ENCODE data around the gene MAPT. TPM values are rescaled to one million over a fixed set of nuclear protein-coding genes. Genes with fewer than 3 reads are reported as not detected.

Gene MAPT
- total and polyA plus RNA-seq, 2 of the 13 experiments (the other 11 are each of a cell fraction or from before 2014, with no cell fraction given): 2.1 to 2.8 TPM

DNA sequence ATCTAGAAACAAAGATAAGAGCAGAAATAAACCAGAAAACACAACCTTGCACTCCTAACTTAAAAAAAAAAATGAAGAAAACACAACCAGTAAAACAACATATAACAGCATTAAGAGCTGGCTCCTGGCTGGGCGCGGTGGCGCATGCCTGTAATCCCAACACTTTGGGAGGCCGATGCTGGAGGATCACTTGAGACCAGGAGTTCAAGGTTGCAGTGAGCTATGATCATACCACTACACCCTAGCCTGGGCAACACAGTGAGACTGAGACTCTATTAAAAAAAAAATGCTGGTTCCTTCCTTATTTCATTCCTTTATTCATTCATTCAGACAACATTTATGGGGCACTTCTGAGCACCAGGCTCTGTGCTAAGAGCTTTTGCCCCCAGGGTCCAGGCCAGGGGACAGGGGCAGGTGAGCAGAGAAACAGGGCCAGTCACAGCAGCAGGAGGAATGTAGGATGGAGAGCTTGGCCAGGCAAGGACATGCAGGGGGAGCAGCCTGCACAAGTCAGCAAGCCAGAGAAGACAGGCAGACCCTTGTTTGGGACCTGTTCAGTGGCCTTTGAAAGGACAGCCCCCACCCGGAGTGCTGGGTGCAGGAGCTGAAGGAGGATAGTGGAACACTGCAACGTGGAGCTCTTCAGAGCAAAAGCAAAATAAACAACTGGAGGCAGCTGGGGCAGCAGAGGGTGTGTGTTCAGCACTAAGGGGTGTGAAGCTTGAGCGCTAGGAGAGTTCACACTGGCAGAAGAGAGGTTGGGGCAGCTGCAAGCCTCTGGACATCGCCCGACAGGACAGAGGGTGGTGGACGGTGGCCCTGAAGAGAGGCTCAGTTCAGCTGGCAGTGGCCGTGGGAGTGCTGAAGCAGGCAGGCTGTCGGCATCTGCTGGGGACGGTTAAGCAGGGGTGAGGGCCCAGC lies 107.3 kb downstream of the MAPT start (continued):
- TF ChIP-seq, protein P1, sequence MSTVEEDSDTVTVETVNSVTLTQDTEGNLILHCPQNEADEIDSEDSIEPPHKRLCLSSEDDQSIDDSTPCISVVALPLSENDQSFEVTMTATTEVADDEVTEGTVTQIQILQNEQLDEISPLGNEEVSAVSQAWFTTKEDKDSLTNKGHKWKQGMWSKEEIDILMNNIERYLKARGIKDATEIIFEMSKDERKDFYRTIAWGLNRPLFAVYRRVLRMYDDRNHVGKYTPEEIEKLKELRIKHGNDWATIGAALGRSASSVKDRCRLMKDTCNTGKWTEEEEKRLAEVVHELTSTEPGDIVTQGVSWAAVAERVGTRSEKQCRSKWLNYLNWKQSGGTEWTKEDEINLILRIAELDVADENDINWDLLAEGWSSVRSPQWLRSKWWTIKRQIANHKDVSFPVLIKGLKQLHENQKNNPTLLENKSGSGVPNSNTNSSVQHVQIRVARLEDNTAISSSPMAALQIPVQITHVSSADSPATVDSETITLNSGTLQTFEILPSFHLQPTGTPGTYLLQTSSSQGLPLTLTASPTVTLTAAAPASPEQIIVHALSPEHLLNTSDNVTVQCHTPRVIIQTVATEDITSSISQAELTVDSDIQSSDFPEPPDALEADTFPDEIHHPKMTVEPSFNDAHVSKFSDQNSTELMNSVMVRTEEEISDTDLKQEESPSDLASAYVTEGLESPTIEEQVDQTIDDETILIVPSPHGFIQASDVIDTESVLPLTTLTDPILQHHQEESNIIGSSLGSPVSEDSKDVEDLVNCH (CRISPR knock-in tag; IDR thresholded peaks at IDR 0.05): 0 out of 2 replicates have a peak, but pooled peaks have one; percentile 50
- TF ChIP-seq KLF15 (CRISPR knock-in tag; IDR thresholded peaks at IDR 0.05; ENCODE audit: borderline replicate concordance) (no peak), ZNF224 (CRISPR knock-in tag; IDR thresholded peaks at IDR 0.05) (no peak), ZNF263 (CRISPR knock-in tag; IDR thresholded peaks at IDR 0.05) (no peak), GABPB1 (CRISPR knock-in tag; IDR thresholded peaks at IDR 0.05) (0 out of 2 replicates have a peak, but pooled peaks have one; percentile 6)

DNA sequence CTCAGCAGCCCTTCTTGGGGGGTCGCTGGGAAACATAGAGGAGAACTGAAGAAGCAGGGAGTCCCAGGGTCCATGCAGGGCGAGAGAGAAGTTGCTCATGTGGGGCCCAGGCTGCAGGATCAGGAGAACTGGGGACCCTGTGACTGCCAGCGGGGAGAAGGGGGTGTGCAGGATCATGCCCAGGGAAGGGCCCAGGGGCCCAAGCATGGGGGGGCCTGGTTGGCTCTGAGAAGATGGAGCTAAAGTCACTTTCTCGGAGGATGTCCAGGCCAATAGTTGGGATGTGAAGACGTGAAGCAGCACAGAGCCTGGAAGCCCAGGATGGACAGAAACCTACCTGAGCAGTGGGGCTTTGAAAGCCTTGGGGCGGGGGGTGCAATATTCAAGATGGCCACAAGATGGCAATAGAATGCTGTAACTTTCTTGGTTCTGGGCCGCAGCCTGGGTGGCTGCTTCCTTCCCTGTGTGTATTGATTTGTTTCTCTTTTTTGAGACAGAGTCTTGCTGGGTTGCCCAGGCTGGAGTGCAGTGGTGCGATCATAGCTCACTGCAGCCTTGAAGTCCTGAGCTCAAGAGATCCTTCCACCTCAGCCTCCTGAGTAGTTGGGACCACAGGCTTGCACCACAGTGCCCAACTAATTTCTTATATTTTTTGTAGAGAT lies 108.1 kb downstream of the MAPT start:
- no peak overlapping the region for H3K27ac ChIP-seq (ENCODE audit: extremely low read length, insufficient read depth, low read length)
- in situ Hi-C loops (cut with HindIII; ENCODE audit: extremely low pct_ligation_motif_present, low pct_unique_long_range_greater_than_20kb): loop anchor here (5.0 to 25.0 kb wide), 3 partner anchors 40 to 835 kb away; no protein-coding TSS in a partner anchor
- POLR2A ChIA-PET: interaction anchor here (0.8 to 2.4 kb wide), 3 partner anchors 190 to 211 kb away, joined by 3 to 11 read pairs (median 4); partner anchors contain the start of gene KANSL1
- 0 out of 5 replicates have a peak, but pooled peaks cover 0 to 1% of the 10 kb centered on the region in 2 experiments for H3K27me3 ChIP-seq (ENCODE audit: control insufficient read depth in 1 of 2, insufficient read depth in 2 of 2, low read length in 2 of 2)
- 12% methylated on average over 8 of the region's 8 CpGs for WGBS (ENCODE audit: low lambda C conversion rate)
- no peaks in the 10 kb centered on the region for H3K79me2 ChIP-seq (ENCODE audit: insufficient read depth, low read length)
- CTCF ChIA-PET (ENCODE audit: low intra/inter-chr PET ratio, low total read pairs): interaction anchor here (1.2 to 4.3 kb wide), 4 partner anchors 41 to 210 kb away, joined by 4 to 37 read pairs (median 10); no protein-coding TSS in a partner anchor
- H3K4me2 ChIP-seq (ENCODE audit: low read depth, low read length): peak overlapping the region; percentile 92
- no peaks in the 10 kb centered on the region for H3K9me3 ChIP-seq (ENCODE audit: low read length)
- FAIRE-seq: peak; percentile 95
- no peak overlapping the region for H2AFZ ChIP-seq (ENCODE audit: low read length)
- peak overlapping the region; percentile 13 to 67 (median 39); a peak in 5 of 6 replicates for H3K4me3 ChIP-seq (replicated peaks in 1 of 3; ENCODE audit: insufficient read depth in 1 of 3, low read depth in 2 of 3, low read length in 3 of 3)
- H4K20me1 ChIP-seq (ENCODE audit: insufficient read depth, low read length): no peaks in the 10 kb centered on the region
- peaks cover 43% of the 10 kb centered on the region for H3K4me1 ChIP-seq (ENCODE audit: insufficient read depth, low read length)
- peak; percentile 76 for ATAC-seq
- H3K36me3 ChIP-seq (replicated peaks in 1 of 2; ENCODE audit: control insufficient read depth in 1 of 2, insufficient read depth in 2 of 2, low read length in 2 of 2): no peaks in the 10 kb centered on the region
- DNase-seq (ENCODE audit: low spot score): peak; percentile 75
- H3K9ac ChIP-seq (ENCODE audit: insufficient read depth, low read depth, low read length): no peak overlapping the region
- BruUV-seq (replicated peaks): no TSS peak
- intact Hi-C loops (cut with micrococcal nuclease; ENCODE audit: unreplicated experiment): loop anchor here (1.0 to 5.0 kb wide), 3 partner anchors 42 to 285 kb away; no protein-coding TSS in a partner anchor
- TF ChIP-seq PPARG (CRISPR knock-in tag; conservative IDR thresholded peaks at IDR 0.05): peak; percentile 41; the same call in 1 of the 2 replicates
- no peak for TF ChIP-seq ATF7-NPFF (CRISPR knock-in tag; IDR thresholded peaks at IDR 0.05; ENCODE audit: low read depth)
- TF ChIP-seq MED8 (CRISPR knock-in tag; IDR thresholded peaks at IDR 0.05; ENCODE audit: insufficient replicate concordance): no peak
- no peak for TF ChIP-seq ZNF12 (CRISPR knock-in tag; IDR thresholded peaks at IDR 0.05)
- TF ChIP-seq NRL (CRISPR knock-in tag; IDR thresholded peaks at IDR 0.05; ENCODE audit: borderline replicate concordance): no peak; the same call in 1 of the 2 replicates
- TF ChIP-seq IKZF4 (CRISPR knock-in tag; IDR thresholded peaks at IDR 0.05; ENCODE audit: borderline replicate concordance, low read depth, not compliant biosample characterization): no peak
- no peak for TF ChIP-seq HOXD1 (CRISPR knock-in tag; IDR thresholded peaks at IDR 0.05)
- TF ChIP-seq ZNF101 (CRISPR knock-in tag; IDR thresholded peaks at IDR 0.05; ENCODE audit: borderline replicate concordance, low read depth): no peak
- no peak for TF ChIP-seq JARID2 (CRISPR knock-in tag; IDR thresholded peaks at IDR 0.05; ENCODE audit: insufficient replicate concordance)
- TF ChIP-seq ZNF331 (CRISPR knock-in tag; IDR thresholded peaks at IDR 0.05): peak; percentile 70
- no peak for TF ChIP-seq SP5 (CRISPR knock-in tag; IDR thresholded peaks at IDR 0.05; ENCODE audit: borderline replicate concordance, low read depth)
- no peak for TF ChIP-seq ZBTB3 (CRISPR knock-in tag; IDR thresholded peaks at IDR 0.05; ENCODE audit: borderline replicate concordance, low read depth)
- no peak for TF ChIP-seq KLF11 (CRISPR knock-in tag; IDR thresholded peaks at IDR 0.05)
- no peak for TF ChIP-seq SRSF9 (IDR thresholded peaks at IDR 0.05; ENCODE audit: borderline replicate concordance, insufficient read depth, low read depth, low read length, poor library complexity, severe bottlenecking)

Data from HepG2 (cell line).